H1 (cell line): ENCODE data around the gene KCNQ1. TPM values are rescaled to one million over a fixed set of nuclear protein-coding genes. Genes with fewer than 3 reads are reported as not detected.

Experiments used
- CTCF ChIA-PET: fragments of 300-600 bp; sonication (Branson Sonifier 250); formaldehyde crosslinking; loops from one replicate; lab custom pipeline; 2021; ENCODE audit not compliant: partially characterized antibody; lab: Charles Lee
- POLR2A ChIA-PET: fragments of 300-600 bp; sonication (Branson Sonifier 250); formaldehyde crosslinking; loops from one replicate; lab custom pipeline; 2021; ENCODE audit warnings: inconsistent platforms; ENCODE audit not compliant: partially characterized antibody; lab: Charles Lee
- DNase-seq, 2 experiments: peaks; one replicate each; pipeline versions ENCODE4 v3.0.0 to v3.0.0-alpha.2; 2010 to 2022; ENCODE audit warnings: low spot score in 2 of 2, low read depth in 1 of 2, mixed read lengths in 1 of 2
- FAIRE-seq: peaks from 2 replicates; lab custom pipeline; 2011; peaks lifted over from hg19 to GRCh38; lab: Jason Lieb, UNC
- H2AFZ ChIP-seq: 2 replicates; pipeline ENCODE4 v1.8.1; 2012; ENCODE audit warnings: low read length, inconsistent platforms
- H2AK5ac ChIP-seq: 2 replicates; pipeline ENCODE4 v1.6.1; 2013; ENCODE audit warnings: low read depth, low read length
- H2BK120ac ChIP-seq: replicated peaks from 2 replicates; pipeline ENCODE3; 2013; ENCODE audit warnings: low read depth, low read length, inconsistent platforms
- H2BK12ac ChIP-seq: 2 replicates; pipeline ENCODE4 v1.6.1; 2013; ENCODE audit warnings: low read depth, low read length
- H2BK15ac ChIP-seq: 2 replicates; pipeline ENCODE4 v1.6.1; 2013; ENCODE audit warnings: low read length
- H2BK20ac ChIP-seq: 2 replicates; pipeline ENCODE4 v1.6.1; 2013; ENCODE audit warnings: low read length
- H2BK5ac ChIP-seq: 2 replicates; pipeline ENCODE4 v1.6.1; 2013; ENCODE audit warnings: low read depth, low read length
- H3K14ac ChIP-seq: 2 replicates; pipeline ENCODE4 v1.6.1; 2013; ENCODE audit warnings: inconsistent platforms; ENCODE audit not compliant: insufficient read length
- H3K18ac ChIP-seq: 2 replicates; pipeline ENCODE4 v1.6.1; 2013; ENCODE audit warnings: low read length; ENCODE audit errors: extremely low read depth
- H3K23ac ChIP-seq: 2 replicates; pipeline ENCODE4 v1.6.1; 2013; ENCODE audit warnings: inconsistent platforms; ENCODE audit not compliant: insufficient read length
- H3K23me2 ChIP-seq: 2 replicates; pipeline ENCODE4 v1.6.1; 2013; ENCODE audit warnings: low read depth, low read length
- H3K27ac ChIP-seq: 2 replicates; pipeline ENCODE4 v1.6.1; 2011; ENCODE audit warnings: low read depth, low read length, inconsistent platforms
- H3K27me3 ChIP-seq, 4 experiments: replicated peaks in 1 of 4; 1 replicate in 1 of 4; 2 replicates in 3 of 4; pipeline versions ENCODE4 v1.6.1 to v1.8.1; 2011 to 2013; ENCODE audit warnings: low read length in 3 of 4, mild to moderate bottlenecking in 3 of 4, inconsistent platforms in 2 of 4, mixed read lengths in 2 of 4, moderate library complexity in 1 of 4; ENCODE audit not compliant: control insufficient read depth in 3 of 4, insufficient read depth in 3 of 4; ENCODE audit errors: extremely low read depth in 1 of 4
- H3K36me3 ChIP-seq, 4 experiments: 2 replicates each; pipeline versions ENCODE4 v1.6.1 to v1.8.1; 2011 to 2013; ENCODE audit warnings: mild to moderate bottlenecking in 4 of 4, low read length in 3 of 4, moderate library complexity in 2 of 4, control low read depth in 1 of 4, inconsistent platforms in 1 of 4; ENCODE audit not compliant: insufficient read depth in 4 of 4, control insufficient read depth in 2 of 4
- H3K4ac ChIP-seq: replicated peaks from 2 replicates; pipeline ENCODE3; 2013; ENCODE audit warnings: low read length, low read depth, mixed read lengths, inconsistent platforms; ENCODE audit not compliant: insufficient read length
- H3K4me1 ChIP-seq, 4 experiments: replicated peaks in 1 of 4; 1 replicate in 1 of 4; 2 replicates in 3 of 4; pipeline versions ENCODE4 v1.6.1 to v1.8.1; 2011 to 2013; ENCODE audit warnings: low read length in 3 of 4, inconsistent platforms in 2 of 4, mixed read lengths in 1 of 4; ENCODE audit not compliant: insufficient read depth in 4 of 4, control insufficient read depth in 3 of 4
- H3K4me2 ChIP-seq, 2 experiments: 2 replicates each; pipeline versions ENCODE4 v1.6.1 to v1.8.1; 2011 to 2013; ENCODE audit warnings: low read depth in 2 of 2, low read length in 2 of 2, control low read depth in 1 of 2, inconsistent platforms in 1 of 2, mild to moderate bottlenecking in 1 of 2; ENCODE audit not compliant: insufficient read depth in 1 of 2
- H3K4me3 ChIP-seq, 4 experiments: fragments of 200-600, 300-600 bp in 1 of 4; sonication (generic), shearing (Covaris generic), sonication (Bioruptor Twin) in 1 of 4; 2 replicates each; pipeline versions ENCODE4 v1.5.1 to v1.8.1; 2011 to 2016; ENCODE audit warnings: low read length in 4 of 4, low read depth in 3 of 4, control low read depth in 2 of 4, inconsistent platforms in 2 of 4, mild to moderate bottlenecking in 2 of 4, mixed read lengths in 1 of 4, moderate library complexity in 1 of 4; ENCODE audit not compliant: insufficient read depth in 2 of 4; ENCODE audit errors: extremely low read depth in 1 of 4
- H3K56ac ChIP-seq: replicated peaks from 2 replicates; pipeline ENCODE3; 2013; ENCODE audit warnings: low read depth, mild to moderate bottlenecking, mixed read lengths, low read length, inconsistent platforms; ENCODE audit not compliant: insufficient read length
- H3K79me1 ChIP-seq: 2 replicates; pipeline ENCODE4 v1.6.1; 2013; ENCODE audit warnings: low read depth, low read length, control low read depth
- H3K79me2 ChIP-seq, 2 experiments: 2 replicates each; pipeline versions ENCODE4 v1.6.1 to v1.8.1; 2012 to 2013; ENCODE audit warnings: low read length in 2 of 2, mild to moderate bottlenecking in 2 of 2, inconsistent platforms in 1 of 2; ENCODE audit not compliant: insufficient read depth in 2 of 2, control insufficient read depth in 1 of 2
- H3K9ac ChIP-seq, 4 experiments: replicated peaks in 1 of 4; 1 replicate in 1 of 4; 2 replicates in 3 of 4; pipeline versions ENCODE4 v1.6.1 to v1.8.1; 2011 to 2013; ENCODE audit warnings: low read depth in 3 of 4, low read length in 3 of 4, control low read depth in 2 of 4, mild to moderate bottlenecking in 2 of 4, moderate library complexity in 2 of 4, inconsistent platforms in 1 of 4; ENCODE audit errors: extremely low read depth in 1 of 4
- H3K9me3 ChIP-seq, 2 experiments: 2 replicates each; pipeline versions ENCODE4 v1.6.1 to v1.8.1; 2012 to 2013; ENCODE audit warnings: mild to moderate bottlenecking in 2 of 2, moderate library complexity in 2 of 2, control low read depth in 1 of 2, inconsistent platforms in 1 of 2, low read depth in 1 of 2, low read length in 1 of 2, mixed read lengths in 1 of 2; ENCODE audit not compliant: insufficient read depth in 2 of 2
- H4K20me1 ChIP-seq, 2 experiments: replicated peaks in 1 of 2; 2 replicates each; pipeline versions ENCODE3 to v1.8.1; 2011 to 2013; ENCODE audit warnings: inconsistent platforms in 2 of 2, low read length in 2 of 2, mild to moderate bottlenecking in 1 of 2; ENCODE audit not compliant: insufficient read depth in 2 of 2, control insufficient read depth in 1 of 2
- H4K5ac ChIP-seq: 2 replicates; pipeline ENCODE4 v1.6.1; 2013; ENCODE audit warnings: low read length, low read depth, mixed read lengths, inconsistent platforms; ENCODE audit not compliant: insufficient read length
- H4K8ac ChIP-seq: 2 replicates; pipeline ENCODE4 v1.8.0; 2013; ENCODE audit warnings: mild to moderate bottlenecking, moderate library complexity, low read length, inconsistent platforms; ENCODE audit not compliant: insufficient read depth; ENCODE audit errors: extremely low read depth
- H4K91ac ChIP-seq: replicated peaks from 2 replicates; pipeline ENCODE3; 2013; ENCODE audit warnings: low read length, mixed read lengths, inconsistent platforms; ENCODE audit not compliant: insufficient read length
- ATF2 ChIP-seq: IDR thresholded peaks from 2 replicates; pipeline ENCODE4 v1.6.1; 2012; ENCODE audit warnings: low read length, inconsistent platforms
- CEBPB ChIP-seq: IDR thresholded peaks from 2 replicates; pipeline ENCODE4 v1.6.1; 2012; ENCODE audit warnings: low read depth, low read length
- CHD2 ChIP-seq: IDR thresholded peaks from 2 replicates; pipeline ENCODE4 v1.6.1; 2012; ENCODE audit warnings: low read length, improper control_type of control experiment
- JUND ChIP-seq: IDR thresholded peaks from 2 replicates; pipeline ENCODE4 v1.6.1; 2011; ENCODE audit warnings: mild to moderate bottlenecking, improper control_type of control experiment, low read length
- NRF1 ChIP-seq: IDR thresholded peaks from 2 replicates; pipeline ENCODE4 v1.6.1; 2011; ENCODE audit warnings: mild to moderate bottlenecking, low read depth, low read length, improper control_type of control experiment
- RAD21 ChIP-seq, 2 experiments: IDR thresholded peaks in 1 of 2; conservative IDR thresholded peaks in 1 of 2; 2 replicates each; pipeline ENCODE4 v1.6.1; 2011; ENCODE audit warnings: low read depth in 2 of 2, low read length in 2 of 2, improper control_type of control experiment in 1 of 2, inconsistent platforms in 1 of 2, mild to moderate bottlenecking in 1 of 2, moderate library complexity in 1 of 2
- RNF2 ChIP-seq: fragments of 200-900, 300-1000 bp; sonication (generic); IDR thresholded peaks from 2 replicates; pipeline ENCODE4 v1.7.1; 2016; ENCODE audit warnings: borderline replicate concordance, low read depth, mild to moderate bottlenecking, antibody characterized with exemption, low read length; ENCODE audit not compliant: poor library complexity, severe bottlenecking; ENCODE audit errors: missing control alignments
- RXRA ChIP-seq: IDR thresholded peaks from 2 replicates; pipeline ENCODE4 v1.6.1; 2011; ENCODE audit warnings: low read depth, mild to moderate bottlenecking, low read length, moderate library complexity; ENCODE audit not compliant: insufficient read depth
- SP2 ChIP-seq: IDR thresholded peaks from 2 replicates; pipeline ENCODE4 v1.6.1; 2012; ENCODE audit warnings: mild to moderate bottlenecking, low read length, inconsistent platforms
- SRF ChIP-seq: IDR thresholded peaks from 2 replicates; pipeline ENCODE4 v1.6.1; 2011; ENCODE audit warnings: mild to moderate bottlenecking, low read depth, low read length, moderate library complexity
- ZNF274 ChIP-seq: IDR thresholded peaks from 2 replicates; pipeline ENCODE4 v1.7.0; 2012; ENCODE audit warnings: low read length, borderline replicate concordance; ENCODE audit errors: extremely low read depth
- WGBS, 2 experiments: shearing (Covaris generic) in 1 of 2; methylation state at CpG; one replicate each; pipeline versions ENCODE4 v1.1.6 to v1.1.7; 2013 to 2015; ENCODE audit warnings: low lambda C conversion rate in 2 of 2, mixed read lengths in 2 of 2, inconsistent platforms in 1 of 2, low coverage in 1 of 2, missing lambda C conversion rate in 1 of 2; ENCODE audit not compliant: insufficient replicate concordance in 2 of 2, insufficient coverage in 1 of 2, insufficient read length in 1 of 2; ENCODE audit errors: extremely low coverage in 1 of 2, missing lambda C conversion rate in 1 of 2; 5-methylcytosine and 5-hydroxymethylcytosine counted together
- polyA plus RNA-seq, 7 experiments: library from polyadenylated mRNA; depleted of rRNA in 3 of 7; stranded (reverse) in 5 of 7; unstranded in 2 of 7; fragments of >200 nt in 5 of 7; fragments of 200-250 nt in 2 of 7; gene quantifications; 1 replicate in 5 of 7; 2 replicates in 1 of 7; 4 replicates in 1 of 7; pipeline versions ENCODE4 v1.2.1 to v1.2.3, GENCODE V29; 2011 to 2013; ENCODE audit warnings: missing spikeins in 2 of 7, mixed read lengths in 2 of 7
- total RNA-seq: library from RNA; stranded (reverse); fragmentation: NEBNext Ultra II Directional; extraction: Animal tissue kit (Norgen Biotek cat#: 25700); gene quantifications from 2 replicates; pipeline ENCODE4 v1.2.1, GENCODE V29; 2021

The KCNQ1 gene
- total and polyA plus RNA-seq, 2 of the 8 experiments (the other 6 are each of a cell fraction or from before 2014, with no cell fraction given) = 1.9 to 2.0 TPM

- POLR2A ChIA-PET = no interaction called here
- Histone ChIP-seq H2BK12ac (no peak overlapping the region), H3K79me1 (no peaks in the 10 kb centered on the region), H3K18ac (no peak overlapping the region), H4K20me1 (peaks cover 0 to 2% of the 10 kb centered on the region in 2 experiments), H2BK120ac (no peak overlapping the region), H3K4ac (no peak overlapping the region), H3K4me2 (no peak overlapping the region), H3K4me3 (no peak overlapping the region), H2BK20ac (no peak overlapping the region), H3K79me2 (no peaks in the 10 kb centered on the region), H2BK15ac (no peak overlapping the region), H4K8ac (no peak overlapping the region), H2AFZ (no peak overlapping the region), H3K14ac (no peak overlapping the region), H3K9ac (no peak overlapping the region), H3K27me3 (peaks cover 0 to 34% (median 17%) of the 10 kb centered on the region in 4 experiments; a peak in 6 of 7 replicates), H2BK5ac (no peak overlapping the region), H3K23me2 (peaks cover 14% of the 10 kb centered on the region; the same call in 1 of the 2 replicates), H3K56ac (no peak overlapping the region), H3K27ac (no peak overlapping the region), H3K9me3 (no peaks in the 10 kb centered on the region), H4K5ac (no peak overlapping the region), H2AK5ac (no peak overlapping the region; the same call in 1 of the 2 replicates), H3K23ac (no peak overlapping the region), H3K4me1 (peaks cover 3 to 21% (median 9%) of the 10 kb centered on the region in 4 experiments), H4K91ac (no peak overlapping the region), H3K36me3 (no peaks in the 10 kb centered on the region)
- DNase-seq (no peak), FAIRE-seq (no peak)
- CTCF ChIA-PET = interaction anchor here (0.6 to 1.9 kb wide), 3 partner anchors 59 to 79 kb away, joined by 3 to 4 read pairs (median 3); no protein-coding TSS in a partner anchor
- WGBS, 2 experiments = 94% methylated on average over 1 of the region's 1 CpG; no CpG with 5 or more reads in 1 of the 2 experiments
- TF ChIP-seq JUND = no peak
- no peak for TF ChIP-seq ZNF274
- no peak for TF ChIP-seq RXRA
- TF ChIP-seq RNF2 = no peak
- TF ChIP-seq SP2 = no peak
- no peak for TF ChIP-seq CHD2
- TF ChIP-seq SRF = no peak
- no peak for TF ChIP-seq RAD21 (IDR thresholded peaks at IDR 0.05 in 1 of 2, conservative IDR thresholded peaks at IDR 0.05 in 1 of 2; ENCODE audit: low read depth in 2 of 2, low read length in 2 of 2)
- TF ChIP-seq CEBPB = no peak
- no peak for TF ChIP-seq NRF1
- no peak for TF ChIP-seq ATF2
Measured at GRCh38 chr11:2809854-2810253, 365.0 kb downstream of the KCNQ1 start.
